Common myeloid progenitor, CD34-positive (primary cell): Measurements from ENCODE around the gene SH2D4B.

Experiments
- CTCF ChIA-PET: fragments of 350-600 bp; sonication (Branson Sonifier 250); formaldehyde crosslinking; loops from one replicate; lab custom pipeline; 2021; ENCODE audit warnings: antibody characterized with exemption; lab: Charles Lee
- POLR2A ChIA-PET: fragments of 350-600 bp; sonication (Branson Sonifier 250); formaldehyde crosslinking; loops from one replicate; lab custom pipeline; 2021; ENCODE audit warnings: antibody characterized with exemption; lab: Charles Lee
- DNase-seq, 3 donors: peaks; one replicate each; pipeline versions ENCODE4 v3.0.0 to v3.0.0-alpha.2; 2013
- H3K27ac ChIP-seq, 2 experiments: 1 replicate in 1 of 2; 2 replicates in 1 of 2; pipeline ENCODE4 v1.7.0; 2013; ENCODE audit warnings: inconsistent platforms in 2 of 2, low read length in 2 of 2, mild to moderate bottlenecking in 2 of 2, low read depth in 1 of 2, moderate library complexity in 1 of 2; ENCODE audit not compliant: severe bottlenecking in 2 of 2, insufficient read depth in 1 of 2, poor library complexity in 1 of 2
- H3K27me3 ChIP-seq, 5 experiments: replicated peaks in 2 of 5; 1 replicate in 3 of 5; 2 replicates in 2 of 5; pipeline versions ENCODE4 v1.6.1 to v1.7.0; 2013; ENCODE audit warnings: low read length in 4 of 5, mild to moderate bottlenecking in 2 of 5, moderate library complexity in 2 of 5, inconsistent platforms in 1 of 5; ENCODE audit not compliant: insufficient read depth in 5 of 5, control insufficient read depth in 4 of 5
- H3K36me3 ChIP-seq, 4 experiments: 1 replicate in 2 of 4; 2 replicates in 2 of 4; pipeline versions ENCODE4 v1.6.1 to v1.7.0; 2013; ENCODE audit warnings: low read length in 3 of 4, control low read depth in 1 of 4, mild to moderate bottlenecking in 1 of 4; ENCODE audit not compliant: control insufficient read depth in 4 of 4, insufficient read depth in 4 of 4
- H3K4me1 ChIP-seq, 4 experiments: 1 replicate in 3 of 4; 2 replicates in 1 of 4; pipeline versions ENCODE4 v1.6.1 to v1.7.1; 2013; ENCODE audit warnings: low read length in 3 of 4, mild to moderate bottlenecking in 3 of 4, control low read depth in 1 of 4, inconsistent platforms in 1 of 4, moderate library complexity in 1 of 4; ENCODE audit not compliant: control insufficient read depth in 4 of 4, insufficient read depth in 4 of 4; ENCODE audit errors: control extremely low read depth in 1 of 4
- H3K4me3 ChIP-seq, 7 experiments: 1 replicate in 4 of 7; 2 replicates in 3 of 7; pipeline versions ENCODE4 v1.5.1 to v1.7.0; 2013; ENCODE audit warnings: mild to moderate bottlenecking in 7 of 7, low read length in 6 of 7, moderate library complexity in 6 of 7, inconsistent platforms in 2 of 7, low read depth in 2 of 7, control low read depth in 1 of 7; ENCODE audit not compliant: insufficient read depth in 4 of 7, control insufficient read depth in 1 of 7; ENCODE audit errors: extremely low read depth in 1 of 7
- H3K9me3 ChIP-seq, 5 experiments: 1 replicate in 4 of 5; 2 replicates in 1 of 5; pipeline versions ENCODE4 v1.6.1 to v1.7.1; 2013; ENCODE audit warnings: low read length in 4 of 5, mild to moderate bottlenecking in 2 of 5, inconsistent platforms in 1 of 5, low read depth in 1 of 5, moderate library complexity in 1 of 5; ENCODE audit not compliant: control insufficient read depth in 4 of 5, insufficient read depth in 2 of 5; ENCODE audit errors: control extremely low read depth in 1 of 5
- WGBS: methylation state at CpG from one replicate; pipeline ENCODE4 v1.1.5; 2013; ENCODE audit not compliant: insufficient coverage; 5-methylcytosine and 5-hydroxymethylcytosine counted together

The SH2D4B gene

GRCh38 chr10:80598951-80599350 is 61.2 kb downstream of the SH2D4B start:
- Histone ChIP-seq H3K27ac (no peak overlapping the region), H3K9me3 (no peaks in the 10 kb centered on the region), H3K4me3 (no peak overlapping the region), H3K4me1 (peaks cover 0 to 19% (median 0%) of the 10 kb centered on the region in 4 experiments), H3K27me3 (no peaks in the 10 kb centered on the region), H3K36me3 (no peaks in the 10 kb centered on the region)
- no peak for DNase-seq
- CTCF ChIA-PET = interaction anchor here (0.9 to 3.4 kb wide), 9 partner anchors 11 to 213 kb away, joined by 3 to 13 read pairs (median 5); no protein-coding TSS in a partner anchor
- 95% methylated on average over 2 of the region's 6 CpGs for WGBS
- POLR2A ChIA-PET = no interaction called here

GRCh38 chr10:80599424-80599847 is 61.7 kb downstream of the SH2D4B start:
- H3K9me3 ChIP-seq = no peaks in the 10 kb centered on the region
- ChIA-PET CTCF (interaction anchor here (0.6 to 3.4 kb wide), 8 partner anchors 9 to 213 kb away, joined by 3 to 13 read pairs (median 5); no protein-coding TSS in a partner anchor), POLR2A (no interaction called here)
- WGBS = 46% methylated on average over 8 of the region's 8 CpGs
- peak; percentile 79 to 85 (median 81) for DNase-seq
- H3K4me1 ChIP-seq = peaks cover 0 to 19% (median 0%) of the 10 kb centered on the region in 4 experiments
- H3K4me3 ChIP-seq = no peak overlapping the region
- H3K27ac ChIP-seq = no peak overlapping the region
- H3K27me3 ChIP-seq = no peaks in the 10 kb centered on the region
- H3K36me3 ChIP-seq = no peaks in the 10 kb centered on the region

- 97% methylated on average over 3 of the region's 3 CpGs for WGBS
- Histone ChIP-seq H3K4me1 (peaks cover 0 to 19% (median 0%) of the 10 kb centered on the region in 4 experiments), H3K27me3 (no peaks in the 10 kb centered on the region), H3K36me3 (no peaks in the 10 kb centered on the region), H3K9me3 (no peaks in the 10 kb centered on the region), H3K4me3 (no peak overlapping the region), H3K27ac (no peak overlapping the region)
- DNase-seq = no peak
- CTCF ChIA-PET = interaction anchor here (0.9 to 3.4 kb wide), 3 partner anchors 8 to 19 kb away, joined by 3 to 13 read pairs (median 5); no protein-coding TSS in a partner anchor
- POLR2A ChIA-PET = no interaction called here
These were observed 62.6 kb downstream of the SH2D4B start for GRCh38 chr10:80600256-80600655.

GRCh38 chr10:80602881-80603280 is 65.2 kb downstream of the SH2D4B start:
- WGBS = 92% methylated on average over 4 of the region's 4 CpGs
- H3K36me3 ChIP-seq = no peaks in the 10 kb centered on the region
- no peak overlapping the region for H3K4me3 ChIP-seq
- H3K9me3 ChIP-seq = no peaks in the 10 kb centered on the region
- DNase-seq = no peak
- no peak overlapping the region for H3K27ac ChIP-seq
- peaks cover 0 to 8% (median 0%) of the 10 kb centered on the region in 4 experiments for H3K4me1 ChIP-seq
- CTCF ChIA-PET = interaction anchor here (0.7 kb wide), 1 partner anchor 29 kb away, joined by 3 read pairs; no protein-coding TSS in a partner anchor
- POLR2A ChIA-PET = no interaction called here
- H3K27me3 ChIP-seq = peaks cover 0 to 2% (median 0%) of the 10 kb centered on the region in 5 experiments

GRCh38 chr10:80603516-80603915 is 65.8 kb downstream of the SH2D4B start:
- peaks cover 0 to 2% (median 0%) of the 10 kb centered on the region in 5 experiments for H3K27me3 ChIP-seq
- H3K36me3 ChIP-seq = no peaks in the 10 kb centered on the region
- CTCF ChIA-PET = no interaction called here
- POLR2A ChIA-PET = no interaction called here
- H3K9me3 ChIP-seq = no peaks in the 10 kb centered on the region
- no peak overlapping the region for H3K27ac ChIP-seq
- peaks cover 0 to 7% (median 0%) of the 10 kb centered on the region in 4 experiments for H3K4me1 ChIP-seq
- no peak overlapping the region for H3K4me3 ChIP-seq
- DNase-seq = no peak
- WGBS = 92% methylated on average over 17 of the region's 27 CpGs

- no peaks in the 10 kb centered on the region for H3K4me1 ChIP-seq
- 64% methylated on average over 8 of the region's 11 CpGs for WGBS
- DNase-seq = no peak
- peaks cover 0 to 2% (median 0%) of the 10 kb centered on the region in 5 experiments for H3K27me3 ChIP-seq
- no peak overlapping the region for H3K4me3 ChIP-seq
- H3K9me3 ChIP-seq = no peaks in the 10 kb centered on the region
- ChIA-PET POLR2A (no interaction called here), CTCF (interaction anchor here (0.6 kb wide), 1 partner anchor 9 kb away, joined by 3 read pairs; no protein-coding TSS in a partner anchor)
- H3K27ac ChIP-seq = no peak overlapping the region
- no peaks in the 10 kb centered on the region for H3K36me3 ChIP-seq
These were observed 71.0 kb downstream of the SH2D4B start for GRCh38 chr10:80608706-80609105.

- no peak overlapping the region for H3K27ac ChIP-seq
- ChIA-PET CTCF (no interaction called here), POLR2A (no interaction called here)
- no peaks in the 10 kb centered on the region for H3K4me1 ChIP-seq
- DNase-seq = no peak
- no peaks in the 10 kb centered on the region for H3K36me3 ChIP-seq
- no peak overlapping the region for H3K4me3 ChIP-seq
- H3K9me3 ChIP-seq = no peaks in the 10 kb centered on the region
- WGBS = 92% methylated on average over 8 of the region's 11 CpGs
- H3K27me3 ChIP-seq = peaks cover 0 to 2% (median 0%) of the 10 kb centered on the region in 5 experiments
These were observed 71.6 kb downstream of the SH2D4B start for GRCh38 chr10:80609331-80609730.
